Activated naive CD8-positive, alpha-beta T cell treated with anti-CD3 and anti-CD28 coated beads, Interleukin-2, amount 50 U/mL, for 24 hours (primary cell): ENCODE measurements around the gene RBKS.
"Not testable (repeated sequence)": the region's sequence is repeated elsewhere in the genome, so short reads cannot be mapped to it uniquely, and the experiment has no call there.

Experiments
- ATAC-seq: fragments of 150-1000 bp; cut with Tn5 transposase; one replicate; pipeline ENCODE4 v1.10.0; 2021
- DNase-seq: peaks from one replicate; pipeline ENCODE4 v3.0.0; 2021
- H3K27ac Mint-ChIP-seq: one replicate; pipeline ENCODE4 v1.8.0; 2021; ENCODE audit warnings: mild to moderate bottlenecking, mixed read lengths
- H3K27me3 Mint-ChIP-seq: one replicate; pipeline ENCODE4 v1.8.0; 2021; ENCODE audit warnings: mixed read lengths
- H3K36me3 Mint-ChIP-seq: one replicate; pipeline ENCODE4 v1.8.0; 2021; ENCODE audit warnings: low read depth, mixed read lengths
- H3K4me1 Mint-ChIP-seq: one replicate; pipeline ENCODE4 v1.8.0; 2021; ENCODE audit warnings: mixed read lengths
- H3K4me3 Mint-ChIP-seq: one replicate; pipeline ENCODE4 v1.8.0; 2021; ENCODE audit warnings: mild to moderate bottlenecking, moderate library complexity, mixed read lengths
- H3K9me3 Mint-ChIP-seq: one replicate; pipeline ENCODE4 v1.8.0; 2021; ENCODE audit warnings: mixed read lengths

RBKS gene

DNA sequence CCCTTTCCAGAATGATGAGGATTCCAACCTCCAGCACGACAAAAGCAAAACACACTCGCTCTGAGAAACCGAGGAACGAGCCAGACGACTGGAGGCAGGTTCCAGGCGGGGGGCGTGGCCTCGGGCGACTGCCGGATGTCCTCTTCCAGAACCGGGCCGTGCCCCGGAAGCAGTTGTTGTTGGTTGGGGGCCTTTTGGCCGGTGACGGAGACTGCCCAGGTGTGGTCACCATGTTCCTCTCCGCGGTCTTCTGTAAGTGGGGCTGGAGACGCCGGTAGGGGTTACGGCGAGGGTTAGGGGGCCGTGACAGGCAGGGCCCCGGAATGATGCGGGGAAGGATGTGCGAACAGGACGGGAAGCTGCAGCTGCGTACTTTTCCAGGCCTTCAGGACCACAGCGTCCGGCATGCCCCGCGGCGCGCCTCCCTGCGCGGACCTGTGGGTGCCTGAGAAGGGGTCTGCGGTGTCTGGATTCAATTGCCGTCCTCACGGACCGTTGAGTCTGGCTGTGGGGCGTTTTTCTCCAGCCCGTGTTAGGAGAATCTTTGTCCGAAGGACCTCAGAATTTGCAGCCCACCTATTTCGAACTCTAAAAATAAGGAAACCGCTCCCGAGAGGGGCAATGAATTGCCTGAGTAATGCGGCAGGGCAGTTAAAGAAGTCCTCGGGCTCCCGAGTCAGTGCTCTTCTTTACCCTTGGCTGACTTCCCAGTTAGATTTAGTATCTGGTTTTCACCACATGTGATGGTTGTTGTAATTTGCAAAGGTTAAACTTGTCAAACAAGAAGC lies 118.4 kb downstream of the RBKS start, which contains the start of gene MRPL33:
MRPL33 (plus strand) TSS at position 172 of the 788 bp plus-strand sequence; CDS start at position 231, 59 bp downstream.
- DNase-seq, result peak; percentile 95
- H3K4me3 Mint-ChIP-seq, result peak within 1 kb of the TSS; percentile 99

DNA sequence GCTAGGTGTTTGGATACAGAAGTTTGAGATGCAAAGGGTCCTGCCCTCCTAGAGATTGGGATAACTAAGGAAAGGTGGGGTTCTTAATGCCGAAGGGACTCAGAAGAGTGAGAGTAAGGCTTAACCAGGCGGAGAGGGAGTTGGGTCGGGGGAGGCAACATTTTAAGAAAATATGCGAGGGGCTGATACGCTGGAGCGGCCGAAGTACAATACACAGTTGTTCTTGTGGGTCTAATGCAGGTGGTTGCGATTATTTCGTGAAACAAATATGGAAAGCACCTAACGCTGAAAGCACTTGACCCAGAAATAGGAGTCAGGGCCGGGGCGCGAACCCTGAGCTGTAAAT lies 119.0 kb downstream of the RBKS start:
- ATAC-seq, result peak; percentile 5
- H3K4me1 Mint-ChIP-seq, result peaks cover 42% of the 10 kb centered on the region
- peaks cover 21% of the 10 kb centered on the region for H3K36me3 Mint-ChIP-seq

More for the DNA sequence above, 118.4 kb downstream of the RBKS start, which contains the start of gene MRPL33:
- Mint-ChIP-seq H3K27ac (peak within 1 kb of the TSS; percentile 97), H3K36me3 (peaks cover 27% of the 10 kb centered on the region), H3K4me1 (peaks cover 42% of the 10 kb centered on the region), H3K27me3 (peaks cover 2% of the 10 kb centered on the region), H3K9me3 (no peaks in the 10 kb centered on the region)
- ATAC-seq, result peak; percentile 92

DNA sequence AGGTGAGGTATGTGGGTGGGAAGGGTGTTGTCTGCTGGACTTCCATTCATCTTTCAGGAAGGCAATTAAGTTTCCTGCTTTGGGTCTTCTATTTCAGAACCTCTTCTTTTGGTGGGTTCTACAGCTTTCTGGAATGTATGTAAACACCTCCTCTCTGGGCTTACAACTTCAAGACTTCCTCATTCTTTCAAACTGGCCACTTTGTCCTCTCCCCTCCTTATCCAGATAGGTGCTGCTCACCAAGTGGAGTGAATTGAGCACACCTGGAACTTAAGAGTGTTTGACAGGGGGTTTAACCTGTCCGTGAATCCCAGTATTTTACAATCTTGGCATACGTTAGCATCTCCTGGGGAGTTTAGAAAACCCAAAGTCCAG lies 123.9 kb downstream of the RBKS start:
- Mint-ChIP-seq H3K9me3 (no peaks in the 10 kb centered on the region), H3K36me3 (no peaks in the 10 kb centered on the region), H3K4me3 (peak overlapping the region; percentile 59), H3K4me1 (peaks cover 21% of the 10 kb centered on the region), H3K27me3 (peaks cover 12% of the 10 kb centered on the region), H3K27ac (peak overlapping the region; percentile 79)
- ATAC-seq (no peak), DNase-seq (no peak)

More for the DNA sequence above, 119.0 kb downstream of the RBKS start:
- peak overlapping the region; percentile 97 for H3K27ac Mint-ChIP-seq
- H3K4me3 Mint-ChIP-seq, result peak overlapping the region; percentile 99
- peaks cover 2% of the 10 kb centered on the region for H3K27me3 Mint-ChIP-seq
- no peak for DNase-seq
- H3K9me3 Mint-ChIP-seq, result no peaks in the 10 kb centered on the region

DNA sequence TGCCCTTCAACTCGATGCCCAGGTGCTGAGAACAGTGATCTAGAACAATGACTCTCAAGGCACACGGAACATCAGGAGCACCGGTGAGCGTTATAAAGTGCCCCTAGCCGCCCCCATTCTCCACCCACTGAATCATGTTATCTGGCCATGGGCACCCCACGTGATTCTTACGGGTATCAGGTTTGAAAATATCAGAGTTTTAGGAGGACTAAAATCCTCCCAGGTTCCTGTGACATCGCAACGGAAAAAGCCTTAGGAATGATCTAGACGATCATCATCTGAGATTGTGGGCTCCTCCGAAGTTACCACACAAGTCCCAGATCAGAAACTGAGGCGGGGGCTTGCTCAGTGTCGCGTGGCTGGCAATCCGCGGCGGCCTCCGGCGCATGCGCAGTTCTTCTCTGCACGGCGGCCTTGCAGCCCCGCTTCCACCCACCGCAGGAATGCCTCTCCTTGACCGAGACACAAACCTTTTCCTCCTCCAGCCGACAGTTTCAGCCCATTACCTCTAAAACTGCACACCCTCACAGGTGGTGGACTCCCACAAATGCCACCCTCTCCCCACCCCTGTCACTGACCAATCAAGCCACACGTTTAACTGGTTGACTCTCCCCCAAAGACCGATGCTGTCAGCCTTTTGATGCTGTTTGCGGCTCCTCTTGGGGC lies 124.4 kb downstream of the RBKS start:
- Mint-ChIP-seq H3K9me3 (no peaks in the 10 kb centered on the region), H3K4me1 (peaks cover 16% of the 10 kb centered on the region), H3K27ac (peak overlapping the region; percentile 79), H3K36me3 (no peaks in the 10 kb centered on the region), H3K27me3 (peaks cover 12% of the 10 kb centered on the region), H3K4me3 (peak overlapping the region; percentile 59)
- ATAC-seq (peak; percentile 47), DNase-seq (peak; percentile 63)

DNA sequence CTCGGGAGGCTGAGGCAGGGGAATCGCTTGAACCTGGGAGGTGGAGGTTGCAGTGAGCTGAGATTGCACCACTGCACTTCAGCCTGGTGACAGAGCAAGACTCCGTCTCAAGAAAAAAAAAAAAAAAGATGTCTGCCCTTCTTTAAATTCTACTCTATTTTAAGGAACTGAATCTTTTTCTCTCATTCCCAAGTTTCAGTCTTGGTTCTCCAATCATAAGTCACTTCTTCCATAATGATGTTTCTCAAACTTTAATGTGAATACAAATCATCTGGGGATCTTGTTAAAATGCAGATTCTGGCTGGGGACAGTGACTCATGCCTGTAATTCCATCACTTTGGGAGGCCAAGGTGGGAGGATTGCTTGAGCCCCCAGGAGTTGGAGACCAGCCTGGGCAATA lies 125.7 kb downstream of the RBKS start:
- DNase-seq, H3K9me3 Mint-ChIP-seq, ATAC-seq, H3K4me3 Mint-ChIP-seq, H3K27ac Mint-ChIP-seq, H3K36me3 Mint-ChIP-seq, H3K27me3 Mint-ChIP-seq: not testable (repeated sequence)
- peaks cover 15% of the 10 kb centered on the region for H3K4me1 Mint-ChIP-seq

DNA sequence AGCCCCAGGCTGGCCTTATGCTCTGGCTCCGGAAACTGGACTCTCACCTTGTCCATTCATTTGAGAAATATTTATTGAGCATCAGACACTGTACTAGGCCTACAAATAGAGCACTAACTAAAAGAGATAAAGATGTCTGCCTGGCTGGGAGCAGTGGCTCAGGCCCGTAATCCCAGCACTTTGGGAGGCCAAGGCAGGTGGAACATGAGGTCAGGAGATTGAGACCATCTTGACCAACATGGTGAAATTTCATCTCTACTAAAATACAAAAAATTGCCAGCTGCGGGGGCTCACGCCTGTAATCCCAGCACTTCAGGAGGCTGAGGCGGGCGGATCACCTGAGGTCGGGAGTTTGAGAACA lies 126.3 kb downstream of the RBKS start:
- Mint-ChIP-seq H3K27ac (no peak overlapping the region), H3K4me1 (peaks cover 15% of the 10 kb centered on the region)
- DNase-seq, result no peak

DNA sequence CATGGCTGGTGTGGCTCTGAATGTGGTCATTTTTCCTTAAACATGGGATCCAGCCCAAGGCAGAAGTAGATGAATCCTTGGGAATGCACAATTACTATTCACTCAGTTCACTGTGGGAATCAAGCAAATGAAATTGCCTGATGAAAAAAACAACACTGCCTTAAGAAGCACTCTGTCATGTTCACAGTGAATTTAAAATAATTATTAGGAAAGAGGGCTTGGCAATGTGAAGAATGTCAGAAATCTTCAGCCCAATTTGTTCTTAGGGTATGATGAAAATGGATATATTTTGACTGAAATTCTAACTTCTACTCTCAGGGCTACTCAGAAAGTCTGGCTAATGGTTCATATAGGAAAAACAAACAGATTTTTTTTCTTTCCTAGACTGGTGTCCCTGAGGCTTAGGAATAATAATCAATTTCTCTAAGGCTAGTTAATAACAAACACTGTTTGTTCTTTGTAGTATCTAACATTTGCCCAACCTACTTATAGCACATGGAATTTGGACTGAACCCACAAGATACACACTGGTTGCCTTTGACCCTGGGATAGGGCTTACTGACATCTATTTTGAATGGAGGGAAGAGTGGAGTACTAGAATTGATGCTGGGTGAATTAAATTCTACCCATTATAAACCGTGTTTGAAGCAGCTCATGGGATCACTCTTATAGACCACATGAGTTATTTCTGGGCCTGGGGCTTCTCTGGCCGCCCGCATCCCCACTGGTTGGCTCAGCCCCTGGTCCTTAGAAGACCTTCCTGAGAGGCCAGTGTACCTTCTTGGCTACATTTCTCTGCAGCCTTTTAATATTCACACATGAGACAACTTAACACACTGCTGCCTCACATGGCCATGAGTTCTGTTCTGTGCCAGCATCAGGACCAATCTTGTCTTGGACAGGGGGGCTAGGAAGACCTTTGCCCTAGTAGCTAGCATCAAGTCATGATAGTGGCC lies 127.0 kb downstream of the RBKS start:
- H3K4me3 Mint-ChIP-seq, result no peak overlapping the region
- ATAC-seq (no peak), DNase-seq (no peak)
- H3K27ac Mint-ChIP-seq, result no peak overlapping the region
- H3K36me3 Mint-ChIP-seq, result no peaks in the 10 kb centered on the region
- H3K4me1 Mint-ChIP-seq, result peaks cover 15% of the 10 kb centered on the region
- no peaks in the 10 kb centered on the region for H3K9me3 Mint-ChIP-seq
- peaks cover 10% of the 10 kb centered on the region for H3K27me3 Mint-ChIP-seq

More for the DNA sequence above, 126.3 kb downstream of the RBKS start:
- no peak for ATAC-seq
- H3K4me3 Mint-ChIP-seq, result no peak overlapping the region
- no peaks in the 10 kb centered on the region for H3K36me3 Mint-ChIP-seq
- no peaks in the 10 kb centered on the region for H3K9me3 Mint-ChIP-seq
- peaks cover 10% of the 10 kb centered on the region for H3K27me3 Mint-ChIP-seq

DNA sequence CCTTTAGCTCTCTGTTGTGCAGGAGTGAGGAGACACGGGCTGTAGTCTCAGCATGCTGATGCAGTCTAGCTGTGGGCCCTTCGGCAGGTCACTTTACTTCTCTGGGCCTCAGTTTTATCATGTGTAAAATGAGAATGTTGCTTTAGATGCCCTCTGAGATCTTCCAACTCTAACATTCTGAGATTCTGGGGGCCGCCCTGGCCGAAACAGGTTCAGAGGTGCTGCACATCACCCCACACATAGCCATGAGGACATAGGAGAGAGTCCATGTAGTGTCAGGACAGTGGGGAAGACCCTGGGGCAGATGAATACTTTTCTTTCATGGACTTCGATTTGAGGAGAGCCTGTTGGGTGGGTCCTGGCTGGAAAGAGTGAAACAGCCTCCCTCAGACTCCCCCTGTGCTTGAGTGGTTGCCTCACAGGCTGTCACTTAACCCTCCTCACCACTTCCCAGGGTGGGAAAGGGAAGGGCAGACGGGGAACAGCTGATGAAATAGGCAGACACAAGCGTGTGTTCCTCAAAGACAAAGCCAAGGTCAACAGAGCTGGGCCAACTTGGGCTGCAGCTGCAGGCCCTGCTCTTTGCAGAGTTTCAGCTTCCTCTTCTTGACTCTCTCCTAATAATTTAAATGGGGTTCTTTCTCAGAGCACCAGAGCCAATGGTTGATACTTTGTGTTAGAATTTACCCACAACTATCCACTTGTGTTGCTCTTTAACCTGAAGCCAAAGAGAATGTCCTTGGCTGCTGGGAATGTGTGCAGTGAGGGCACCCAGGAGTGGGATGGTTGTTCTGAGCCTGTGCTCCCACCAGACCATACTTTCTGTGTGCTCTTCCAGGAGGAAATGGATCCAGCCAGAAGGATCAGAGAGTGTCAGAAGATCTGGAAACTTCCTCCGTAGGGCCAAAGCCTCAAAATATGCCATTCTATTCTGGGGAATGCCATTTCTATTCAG lies 133.4 kb downstream of the RBKS start:
- ATAC-seq (no peak), DNase-seq (no peak)
- H3K4me3 Mint-ChIP-seq, result no peak overlapping the region
- no peak overlapping the region for H3K27ac Mint-ChIP-seq
- no peaks in the 10 kb centered on the region for H3K9me3 Mint-ChIP-seq
- no peaks in the 10 kb centered on the region for H3K36me3 Mint-ChIP-seq
- peaks cover 4% of the 10 kb centered on the region for H3K27me3 Mint-ChIP-seq
- H3K4me1 Mint-ChIP-seq, result peaks cover 3% of the 10 kb centered on the region

DNA sequence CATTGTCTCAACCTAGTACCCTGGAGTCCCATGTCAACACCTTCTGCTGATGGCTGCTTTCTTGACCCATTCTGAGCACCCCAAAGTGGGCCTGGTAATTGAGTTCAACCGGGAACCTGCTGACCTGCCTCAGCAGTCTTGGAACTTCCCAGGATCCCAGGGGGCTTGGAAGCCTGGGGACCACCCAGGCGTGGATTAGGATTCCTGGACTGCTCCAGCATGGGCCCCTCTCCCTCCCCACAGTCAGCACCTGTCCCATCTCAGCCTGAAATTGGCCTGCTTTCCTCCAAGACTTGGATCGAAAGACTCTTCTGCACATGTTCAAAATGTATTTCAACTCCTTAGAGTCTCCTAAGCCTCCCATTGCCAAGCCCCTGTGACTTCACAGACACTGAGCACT lies 134.1 kb downstream of the RBKS start:
- Mint-ChIP-seq H3K36me3 (no peaks in the 10 kb centered on the region), H3K27me3 (peaks cover 4% of the 10 kb centered on the region), H3K4me3 (no peak overlapping the region), H3K4me1 (no peaks in the 10 kb centered on the region), H3K9me3 (no peaks in the 10 kb centered on the region), H3K27ac (no peak overlapping the region)
- no peak for ATAC-seq
- no peak for DNase-seq

DNA sequence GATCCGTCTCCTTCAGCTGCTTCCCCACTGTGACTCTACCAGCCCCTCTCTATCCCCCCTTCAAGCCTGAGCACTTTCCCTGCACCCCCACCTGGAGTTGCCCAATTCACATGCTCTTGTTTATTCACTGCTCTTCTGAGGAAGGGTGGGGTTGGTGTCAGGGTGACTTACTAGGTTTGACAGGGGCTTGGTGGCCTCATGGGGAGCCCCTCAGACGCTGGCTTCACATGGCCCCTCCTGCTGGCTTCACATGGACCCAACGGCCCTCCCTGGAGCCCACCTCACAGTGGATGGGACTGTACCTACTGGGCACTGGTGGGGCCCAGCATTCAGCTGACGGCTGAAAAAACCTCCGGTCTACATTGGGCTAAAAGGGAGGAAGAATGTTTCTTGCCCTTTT lies 135.4 kb downstream of the RBKS start:
- DNase-seq, result no peak
- Mint-ChIP-seq H3K27ac (no peak overlapping the region), H3K4me1 (no peaks in the 10 kb centered on the region), H3K9me3 (no peaks in the 10 kb centered on the region), H3K27me3 (peaks cover 4% of the 10 kb centered on the region), H3K36me3 (no peaks in the 10 kb centered on the region), H3K4me3 (no peak overlapping the region)
- ATAC-seq, result no peak

DNA sequence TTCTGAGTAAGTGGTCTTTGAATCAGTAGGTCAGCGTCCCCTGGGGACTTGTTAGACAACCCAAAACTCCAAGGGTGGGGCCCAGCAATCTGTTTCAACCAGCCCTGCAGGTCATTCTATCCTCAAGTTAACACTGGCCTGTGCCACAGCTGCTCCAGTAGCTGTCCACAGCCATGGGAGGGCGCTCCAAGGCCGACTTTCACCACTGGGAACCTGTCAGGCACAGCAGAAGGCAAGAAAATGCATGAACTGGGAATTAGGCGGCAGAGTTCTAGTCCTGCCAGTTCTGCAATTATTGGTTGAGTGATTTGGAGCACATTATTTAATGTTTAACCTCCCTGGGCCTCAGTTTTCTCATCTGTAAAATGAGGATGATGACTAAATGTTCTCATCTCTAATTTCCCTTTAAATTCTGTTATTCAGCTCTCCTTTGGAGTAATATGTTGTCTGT lies 136.0 kb downstream of the RBKS start:
- no peaks in the 10 kb centered on the region for H3K36me3 Mint-ChIP-seq
- H3K27ac Mint-ChIP-seq, result no peak overlapping the region
- DNase-seq, result peak; percentile 79
- no peak overlapping the region for H3K4me3 Mint-ChIP-seq
- H3K9me3 Mint-ChIP-seq, result peaks cover 6% of the 10 kb centered on the region
- peak; percentile 90 for ATAC-seq
- H3K27me3 Mint-ChIP-seq, result peaks cover 10% of the 10 kb centered on the region
- no peaks in the 10 kb centered on the region for H3K4me1 Mint-ChIP-seq

DNA sequence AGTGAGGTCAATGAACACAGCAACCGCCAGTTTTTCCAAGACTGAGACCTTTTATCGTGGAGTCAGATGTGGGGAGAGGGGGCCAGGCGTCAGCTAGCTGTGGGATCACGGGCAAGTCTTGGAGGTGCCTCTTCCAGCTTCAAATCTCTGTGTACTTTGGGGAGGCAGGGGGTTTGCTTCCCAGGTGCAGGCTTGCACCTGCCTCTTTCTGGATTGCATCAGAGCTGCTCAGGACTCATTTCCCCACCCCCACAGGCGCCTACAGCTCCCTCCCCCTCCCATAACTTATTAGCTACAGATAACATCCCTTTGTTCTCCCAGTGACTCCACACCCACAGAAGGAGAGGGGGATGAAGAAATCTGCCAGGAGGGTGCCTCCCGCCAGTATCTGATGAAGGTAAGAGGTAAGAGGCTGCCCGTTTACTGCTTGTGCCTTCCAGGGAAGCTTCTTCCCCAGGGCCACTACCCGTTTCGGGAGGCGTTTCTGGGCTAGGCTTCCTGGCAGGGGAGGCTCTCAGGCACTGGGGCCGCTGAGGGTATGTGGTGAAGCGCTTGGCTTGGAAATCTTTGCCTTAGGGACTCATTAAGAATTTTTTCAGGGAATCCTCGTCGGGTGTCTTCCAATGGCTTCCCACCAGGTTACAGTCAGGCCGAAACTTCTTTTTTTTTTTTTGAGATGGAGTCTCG lies 137.5 kb downstream of the RBKS start:
- no peak overlapping the region for H3K27ac Mint-ChIP-seq
- H3K36me3 Mint-ChIP-seq, result no peaks in the 10 kb centered on the region
- peaks cover 10% of the 10 kb centered on the region for H3K9me3 Mint-ChIP-seq
- H3K27me3 Mint-ChIP-seq, result peaks cover 17% of the 10 kb centered on the region
- DNase-seq (no peak), ATAC-seq (no peak)
- H3K4me3 Mint-ChIP-seq, result no peak overlapping the region
- H3K4me1 Mint-ChIP-seq, result no peaks in the 10 kb centered on the region

DNA sequence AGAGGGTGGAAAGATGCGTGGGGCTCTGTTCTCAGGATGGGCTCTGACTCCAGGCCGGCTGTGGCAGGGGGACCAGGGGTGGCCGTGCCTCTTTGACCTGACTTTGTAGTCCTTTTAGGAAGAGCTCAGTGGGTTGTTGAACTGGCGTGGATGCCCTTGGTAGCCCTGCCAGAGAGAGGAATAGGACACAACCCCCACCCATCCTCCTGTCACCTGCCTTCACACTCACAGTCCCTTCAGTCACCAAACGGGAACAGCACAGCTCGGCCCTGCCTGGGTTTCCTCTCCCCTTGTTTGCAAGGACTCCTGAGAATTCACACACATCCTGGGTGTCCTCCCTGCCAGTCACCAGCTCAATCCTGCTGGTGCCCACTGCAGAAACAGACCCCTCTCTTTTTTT lies 138.8 kb downstream of the RBKS start:
- Mint-ChIP-seq H3K9me3 (peaks cover 10% of the 10 kb centered on the region), H3K4me1 (no peaks in the 10 kb centered on the region), H3K36me3 (no peaks in the 10 kb centered on the region)

More for the DNA sequence above, 138.8 kb downstream of the RBKS start:
- DNase-seq (no peak), ATAC-seq (no peak)
- Mint-ChIP-seq H3K27me3 (peaks cover 17% of the 10 kb centered on the region), H3K4me3 (no peak overlapping the region), H3K27ac (no peak overlapping the region)
